Naive thymus-derived CD4-positive, alpha-beta T cell (primary cell): ENCODE results near the gene OR8G1. TPM values are rescaled to one million over a fixed set of nuclear protein-coding genes. Genes with fewer than 3 reads are reported as not detected.
A peak's percentile ranks its signal among the peaks of the same experiment; 100 is the strongest.
"Not testable (repeated sequence)": the region's sequence is repeated elsewhere in the genome, so short reads cannot be mapped to it uniquely, and the experiment has no call there.

Experiments
- ATAC-seq: fragments of 150-1000 bp; cut with Tn5 transposase; 2 replicates; pipeline ENCODE4 v1.10.0; 2021; ENCODE audit warnings: mild to moderate bottlenecking, moderate library complexity
- CTCF ChIA-PET: fragments of 350-600 bp; sonication (Branson Sonifier 250); formaldehyde crosslinking; loops from one replicate; lab custom pipeline; 2021; ENCODE audit warnings: antibody characterized with exemption; lab: Charles Lee
- POLR2A ChIA-PET: fragments of 350-600 bp; sonication (Branson Sonifier 250); formaldehyde crosslinking; loops from one replicate; lab custom pipeline; 2021; ENCODE audit warnings: antibody characterized with exemption, inconsistent platforms; lab: Charles Lee
- DNase-seq, 9 donors: peaks; one replicate each; pipeline versions ENCODE4 v3.0.0 to v3.0.0-alpha.2; 2020 to 2022; ENCODE audit warnings: mixed read lengths in 1 of 9
- H3K27ac ChIP-seq: one replicate; pipeline ENCODE4 v1.7.0; 2013; ENCODE audit warnings: mild to moderate bottlenecking, low read depth, low read length, moderate library complexity
- H3K27me3 ChIP-seq, 2 donors: one replicate each; pipeline ENCODE4 v1.7.0; 2013; ENCODE audit warnings: low read length in 2 of 2, mild to moderate bottlenecking in 2 of 2, moderate library complexity in 2 of 2; ENCODE audit not compliant: control insufficient read depth in 2 of 2, insufficient read depth in 2 of 2
- H3K36me3 ChIP-seq, 3 experiments: 1 replicate in 2 of 3; 2 replicates in 1 of 3; pipeline ENCODE4 v1.7.0; 2013; ENCODE audit warnings: low read length in 3 of 3, mild to moderate bottlenecking in 3 of 3, moderate library complexity in 1 of 3; ENCODE audit not compliant: insufficient read depth in 3 of 3, control insufficient read depth in 2 of 3
- H3K4me1 ChIP-seq, 2 donors: one replicate each; pipeline ENCODE4 v1.7.0; 2013; ENCODE audit warnings: low read length in 2 of 2, mild to moderate bottlenecking in 2 of 2, moderate library complexity in 1 of 2; ENCODE audit not compliant: control insufficient read depth in 2 of 2, insufficient read depth in 2 of 2
- H3K4me3 ChIP-seq: 2 replicates; pipeline ENCODE4 v1.7.0; 2013; ENCODE audit warnings: mild to moderate bottlenecking, low read length
- H3K9me3 ChIP-seq, 3 experiments: 1 replicate in 2 of 3; 2 replicates in 1 of 3; pipeline ENCODE4 v1.7.0; 2013; ENCODE audit warnings: low read length in 3 of 3; ENCODE audit not compliant: control insufficient read depth in 2 of 3
- H3K27ac Mint-ChIP-seq, 9 donors: one replicate each; pipeline ENCODE4 v1.8.0; 2020 to 2022; ENCODE audit warnings: mixed read lengths in 9 of 9, mild to moderate bottlenecking in 8 of 9, moderate library complexity in 5 of 9, inconsistent platforms in 2 of 9
- H3K27me3 Mint-ChIP-seq, 5 donors: one replicate each; pipeline ENCODE4 v1.8.0; 2021 to 2022; ENCODE audit warnings: mixed read lengths in 5 of 5, mild to moderate bottlenecking in 1 of 5
- H3K36me3 Mint-ChIP-seq, 5 donors: one replicate each; pipeline ENCODE4 v1.8.0; 2020 to 2022; ENCODE audit warnings: mixed read lengths in 5 of 5, mild to moderate bottlenecking in 3 of 5, inconsistent platforms in 1 of 5
- H3K4me1 Mint-ChIP-seq, 7 donors: one replicate each; pipeline ENCODE4 v1.8.0; 2020 to 2022; ENCODE audit warnings: mixed read lengths in 7 of 7, mild to moderate bottlenecking in 3 of 7, inconsistent platforms in 1 of 7
- H3K4me3 Mint-ChIP-seq, 10 donors: one replicate each; pipeline ENCODE4 v1.8.0; 2020 to 2022; ENCODE audit warnings: mild to moderate bottlenecking in 10 of 10, mixed read lengths in 10 of 10, moderate library complexity in 6 of 10, inconsistent platforms in 2 of 10
- H3K9me3 Mint-ChIP-seq, 11 donors: one replicate each; pipeline ENCODE4 v1.8.0; 2020 to 2022; ENCODE audit warnings: mixed read lengths in 11 of 11, mild to moderate bottlenecking in 4 of 11, inconsistent platforms in 1 of 11, moderate library complexity in 1 of 11
- intact Hi-C, 2 donors: fragments of 100-400 bp; cut with micrococcal nuclease; formaldehyde crosslinking; loops; one replicate each; pipeline ENCODE4 v1.15.1; 2023
- polyA plus RNA-seq, 2 donors: library from polyadenylated mRNA; unstranded; fragments of 300-500 nt; fragmentation: Illumina TruSeq; gene quantifications; one replicate each; pipeline ENCODE4 v1.2.3, GENCODE V29; 2021
- total RNA-seq, 6 experiments: library from RNA in 5 of 6; stranded (reverse) in 5 of 6; gene quantifications; 1 replicate in 5 of 6; 2 replicates in 1 of 6; pipeline ENCODE4 v1.2.3 and lab custom pipeline; 2021 to 2026

Gene OR8G1
- total and polyA plus RNA-seq, 7 experiments from 2014 or later: not detected

DNA sequence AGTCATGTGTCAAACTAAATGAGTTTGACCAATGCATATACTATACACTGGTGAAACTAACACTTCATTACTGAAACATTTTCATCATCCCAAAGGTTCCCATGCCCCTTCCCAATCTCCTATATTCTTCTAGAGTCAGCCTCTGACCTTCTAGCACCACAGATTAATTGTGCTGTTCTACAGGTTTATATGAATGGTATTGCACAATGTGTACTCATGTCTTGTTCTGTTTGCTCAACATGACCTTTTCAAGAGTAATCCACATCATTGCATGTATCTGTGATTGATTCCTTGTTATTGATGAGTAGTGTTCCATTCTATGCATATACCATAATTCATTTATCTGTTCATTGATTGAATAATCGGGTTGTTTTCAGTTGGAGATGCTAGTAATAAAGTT, 7.5 kb upstream of the OR8G1 start:
- ATAC-seq (no peak), DNase-seq (no peak)
- Histone ChIP-seq H3K27ac (no peak overlapping the region), H3K4me3 (no peak overlapping the region), H3K9me3 (no peaks in the 10 kb centered on the region), H3K4me1 (no peaks in the 10 kb centered on the region), H3K27me3 (peaks cover 0 to 2% of the 10 kb centered on the region in 2 donors), H3K36me3 (no peaks in the 10 kb centered on the region)
- ChIA-PET CTCF (no interaction called here), POLR2A (no interaction called here)
- Mint-ChIP-seq H3K9me3 (peaks cover 0 to 5% (median 0%) of the 10 kb centered on the region in 11 donors), H3K27ac (no peak overlapping the region), H3K4me3 (no peak overlapping the region), H3K27me3 (peaks cover 0 to 5% (median 1%) of the 10 kb centered on the region in 5 donors), H3K4me1 (no peaks in the 10 kb centered on the region), H3K36me3 (no peaks in the 10 kb centered on the region)
- intact Hi-C loops: no loop called here

GRCh38 chr11:124238512-124238911, 2.4 kb upstream of the OR8G1 start:
- Histone ChIP-seq H3K9me3 (no peaks in the 10 kb centered on the region), H3K27me3 (no peaks in the 10 kb centered on the region), H3K36me3 (no peaks in the 10 kb centered on the region), H3K27ac (no peak overlapping the region), H3K4me3 (no peak overlapping the region), H3K4me1 (no peaks in the 10 kb centered on the region)
- ChIA-PET CTCF (no interaction called here), POLR2A (no interaction called here)
- intact Hi-C loops: no loop called here
- no peaks in the 10 kb centered on the region for H3K4me1 Mint-ChIP-seq
- H3K27ac Mint-ChIP-seq: no peak overlapping the region
- H3K27me3 Mint-ChIP-seq: peaks cover 0 to 15% (median 9%) of the 10 kb centered on the region in 5 donors
- peaks cover 0 to 13% (median 0%) of the 10 kb centered on the region in 11 donors for H3K9me3 Mint-ChIP-seq
- H3K4me3 Mint-ChIP-seq: no peak overlapping the region
- no peaks in the 10 kb centered on the region for H3K36me3 Mint-ChIP-seq
- DNase-seq (no peak), ATAC-seq (no peak)

DNA sequence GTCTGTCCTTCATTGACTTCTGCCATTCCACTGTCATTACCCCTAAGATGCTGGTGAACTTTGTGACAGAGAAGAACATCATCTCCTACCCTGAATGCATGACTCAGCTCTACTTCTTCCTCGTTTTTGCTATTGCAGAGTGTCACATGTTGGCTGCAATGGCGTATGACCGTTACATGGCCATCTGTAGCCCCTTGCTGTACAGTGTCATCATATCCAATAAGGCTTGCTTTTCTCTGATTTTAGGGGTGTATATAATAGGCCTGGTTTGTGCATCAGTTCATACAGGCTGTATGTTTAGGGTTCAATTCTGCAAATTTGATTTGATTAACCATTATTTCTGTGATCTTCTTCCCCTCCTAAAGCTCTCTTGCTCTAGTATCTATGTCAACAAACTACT, 9.0 kb downstream of the OR8G1 start:
- H3K27me3 Mint-ChIP-seq: peaks cover 0 to 12% (median 8%) of the 10 kb centered on the region in 5 donors
- H3K36me3 Mint-ChIP-seq, ATAC-seq: not testable (repeated sequence)

GRCh38 chr11:124256076-124256475, 15.2 kb downstream of the OR8G1 start, which contains the start of gene OR8G5:
Gene OR8G5 (plus strand): TSS chr11:124256376. CDS start chr11:124264932, 8,556 bp downstream.
- H3K9me3 Mint-ChIP-seq: no peaks in the 10 kb centered on the region
- H3K27ac ChIP-seq: no peak within 1 kb of the TSS
- intact Hi-C loops: no loop called here
- H3K4me1 Mint-ChIP-seq: no peaks in the 10 kb centered on the region
- no peak for DNase-seq
- ChIA-PET POLR2A (no interaction called here), CTCF (no interaction called here)
- no peak within 1 kb of the TSS for H3K4me3 ChIP-seq
- H3K4me1 ChIP-seq: no peaks in the 10 kb centered on the region
- no peak for ATAC-seq
- no peaks in the 10 kb centered on the region for H3K36me3 ChIP-seq
- no peak within 1 kb of the TSS for H3K4me3 Mint-ChIP-seq
- H3K9me3 ChIP-seq: no peaks in the 10 kb centered on the region
- no peaks in the 10 kb centered on the region for H3K27me3 ChIP-seq
- H3K27ac Mint-ChIP-seq: no peak within 1 kb of the TSS
- no peaks in the 10 kb centered on the region for H3K36me3 Mint-ChIP-seq
- peaks cover 2 to 27% (median 24%) of the 10 kb centered on the region in 5 donors for H3K27me3 Mint-ChIP-seq

More for the DNA sequence above, 9.0 kb downstream of the OR8G1 start:
- CTCF ChIA-PET, DNase-seq, H3K9me3 ChIP-seq, H3K36me3 ChIP-seq, intact Hi-C loops, H3K27me3 ChIP-seq, H3K27ac ChIP-seq, H3K4me3 Mint-ChIP-seq, H3K4me1 ChIP-seq, H3K4me1 Mint-ChIP-seq, H3K27ac Mint-ChIP-seq, H3K9me3 Mint-ChIP-seq, POLR2A ChIA-PET, H3K4me3 ChIP-seq: not testable (repeated sequence)

DNA sequence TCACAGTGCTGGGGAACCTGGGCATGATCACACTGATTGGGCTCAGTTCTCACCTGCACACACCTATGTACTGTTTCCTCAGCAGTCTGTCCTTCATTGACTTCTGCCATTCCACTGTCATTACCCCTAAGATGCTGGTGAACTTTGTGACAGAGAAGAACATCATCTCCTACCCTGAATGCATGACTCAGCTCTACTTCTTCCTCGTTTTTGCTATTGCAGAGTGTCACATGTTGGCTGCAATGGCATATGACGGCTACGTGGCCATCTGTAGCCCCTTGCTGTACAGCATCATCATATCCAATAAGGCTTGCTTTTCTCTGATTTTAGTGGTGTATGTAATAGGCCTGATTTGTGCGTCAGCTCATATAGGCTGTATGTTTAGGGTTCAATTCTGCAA, 24.1 kb downstream of the OR8G1 start:
- H3K9me3 ChIP-seq, H3K27ac Mint-ChIP-seq, POLR2A ChIA-PET, H3K27ac ChIP-seq, H3K9me3 Mint-ChIP-seq, H3K27me3 Mint-ChIP-seq, H3K36me3 Mint-ChIP-seq, H3K36me3 ChIP-seq, H3K4me3 ChIP-seq, H3K27me3 ChIP-seq, CTCF ChIA-PET, intact Hi-C loops, DNase-seq, H3K4me1 Mint-ChIP-seq, H3K4me3 Mint-ChIP-seq, H3K4me1 ChIP-seq: not testable (repeated sequence)
- peak; percentile 32 for ATAC-seq

- H3K36me3 Mint-ChIP-seq, H3K4me3 ChIP-seq, H3K4me1 Mint-ChIP-seq, H3K36me3 ChIP-seq, DNase-seq, H3K27ac Mint-ChIP-seq, POLR2A ChIA-PET, H3K27me3 ChIP-seq, ATAC-seq, intact Hi-C loops, H3K9me3 ChIP-seq, H3K9me3 Mint-ChIP-seq, H3K4me3 Mint-ChIP-seq, CTCF ChIA-PET, H3K27me3 Mint-ChIP-seq, H3K4me1 ChIP-seq, H3K27ac ChIP-seq: not testable (repeated sequence)
Measured at GRCh38 chr11:124270886-124271285, 30.0 kb downstream of the OR8G1 start.

GRCh38 chr11:124274000-124274399, 33.1 kb downstream of the OR8G1 start:
- Histone ChIP-seq H3K36me3 (no peaks in the 10 kb centered on the region), H3K4me3 (no peak overlapping the region), H3K9me3 (no peaks in the 10 kb centered on the region), H3K4me1 (no peaks in the 10 kb centered on the region), H3K27ac (no peak overlapping the region), H3K27me3 (no peaks in the 10 kb centered on the region)
- Mint-ChIP-seq H3K27ac (no peak overlapping the region), H3K27me3 (peaks cover 0 to 22% (median 6%) of the 10 kb centered on the region in 5 donors), H3K36me3 (no peaks in the 10 kb centered on the region), H3K4me1 (no peaks in the 10 kb centered on the region), H3K4me3 (no peak overlapping the region), H3K9me3 (peaks cover 0 to 1% (median 0%) of the 10 kb centered on the region in 11 donors)
- DNase-seq (no peak), ATAC-seq (no peak)
- POLR2A ChIA-PET: no interaction called here
- CTCF ChIA-PET: no interaction called here
- intact Hi-C loops: no loop called here
